Measurements from ENCODE around the gene MOV10. TPM values are rescaled to one million over a fixed set of nuclear protein-coding genes. Genes with fewer than 3 reads are reported as not detected.

Gene MOV10
- total and polyA plus RNA-seq, 2 donors (not counting 1 experiment from before 2014, with no cell fraction given): 31.0 to 46.2 TPM

GRCh38 chr1:112718691-112719418 is 44.4 kb downstream of the MOV10 start:
- H3K4me1 Mint-ChIP-seq: peaks cover 30% of the 10 kb centered on the region
- ATAC-seq (ENCODE audit: low read depth): no peak
- peak overlapping the region; percentile 46 for H2AFZ ChIP-seq (ENCODE audit: insufficient read depth, low read depth, low read length, poor library complexity, severe bottlenecking)
- H3K4me1 ChIP-seq (ENCODE audit: control insufficient read depth in 2 of 2, insufficient read depth in 2 of 2, low read length in 2 of 2): peaks cover 22 to 46% of the 10 kb centered on the region in 2 donors
- POLR2A ChIA-PET: no interaction called here
- H3K9me3 ChIP-seq (ENCODE audit: control extremely low read depth in 1 of 3, control insufficient read depth in 2 of 3, insufficient read depth in 1 of 3, low read length in 2 of 3): no peaks in the 10 kb centered on the region
- intact Hi-C loops (cut with micrococcal nuclease): loop anchor here (5.0 to 10.0 kb wide), 7 partner anchors 163 to 1996 kb away; partner anchors contain the start of genes AP4B1, DCLRE1B, MAGI3 and NRAS
- no peaks in the 10 kb centered on the region for H3K79me2 ChIP-seq (ENCODE audit: control insufficient read depth, insufficient read depth, low read length)
- H3K27me3 Mint-ChIP-seq: peaks cover 31% of the 10 kb centered on the region
- H3K4me2 ChIP-seq (replicated peaks; ENCODE audit: low read depth, low read length, poor library complexity, severe bottlenecking): peak overlapping the region; percentile 74
- TF ChIP-seq EZH2 (IDR thresholded peaks at IDR 0.05; ENCODE audit: borderline replicate concordance, insufficient read depth, low read depth, low read length, poor library complexity, severe bottlenecking): no peak
- peak; percentile 87 for TF ChIP-seq CTCF (IDR thresholded peaks at IDR 0.05)
- H4K20me1 ChIP-seq (ENCODE audit: control insufficient read depth, insufficient read depth, low read length, poor library complexity, severe bottlenecking): no peaks in the 10 kb centered on the region
- H3K27ac ChIP-seq (ENCODE audit: low read length in 2 of 2): no peak overlapping the region
- H3K4me3 ChIP-seq (ENCODE audit: control extremely low read depth in 1 of 5, extremely low read depth in 1 of 5, insufficient read depth in 1 of 5, low read depth in 2 of 5, low read length in 4 of 5): peak overlapping the region in 1 of 5 experiments; percentile 32
- DNase-seq: peak; percentile 78
- CTCF ChIA-PET: interaction anchor here (0.8 to 9.7 kb wide), 17 partner anchors 8 to 959 kb away, joined by 3 to 109 read pairs (median 6); partner anchors contain the start of genes LRIG2, MOV10 and SLC16A1
- H3K27me3 ChIP-seq (replicated peaks in 1 of 4; ENCODE audit: control extremely low read depth in 1 of 4, control insufficient read depth in 3 of 4, insufficient read depth in 4 of 4, low read length in 3 of 4): peaks cover 0 to 22% (median 12%) of the 10 kb centered on the region in 4 experiments
- no peaks in the 10 kb centered on the region for H3K9me3 Mint-ChIP-seq (ENCODE audit: insufficient read depth)
- no peaks in the 10 kb centered on the region for H3K36me3 ChIP-seq (replicated peaks in 1 of 2; ENCODE audit: control extremely low read depth in 1 of 2, control insufficient read depth in 1 of 2, extremely low read depth in 1 of 2, insufficient read depth in 2 of 2, low read length in 1 of 2)
- WGBS (ENCODE audit: insufficient coverage): 20% methylated on average over 43 of the region's 44 CpGs
- no peak overlapping the region for H3K27ac Mint-ChIP-seq
- H3K9ac ChIP-seq (ENCODE audit: low read length): no peak overlapping the region
- H3K4me3 Mint-ChIP-seq: peak overlapping the region; percentile 30

- Histone ChIP-seq H3K9ac (ENCODE audit: low read length) (no peak overlapping the region), H3K9me3 (ENCODE audit: control extremely low read depth in 1 of 3, control insufficient read depth in 2 of 3, insufficient read depth in 1 of 3, low read length in 2 of 3) (no peaks in the 10 kb centered on the region), H3K4me3 (ENCODE audit: control extremely low read depth in 1 of 5, extremely low read depth in 1 of 5, insufficient read depth in 1 of 5, low read depth in 2 of 5, low read length in 4 of 5) (no peak overlapping the region), H3K36me3 (replicated peaks in 1 of 2; ENCODE audit: control extremely low read depth in 1 of 2, control insufficient read depth in 1 of 2, extremely low read depth in 1 of 2, insufficient read depth in 2 of 2, low read length in 1 of 2) (no peaks in the 10 kb centered on the region), H4K20me1 (ENCODE audit: control insufficient read depth, insufficient read depth, low read length, poor library complexity, severe bottlenecking) (no peaks in the 10 kb centered on the region), H2AFZ (ENCODE audit: insufficient read depth, low read depth, low read length, poor library complexity, severe bottlenecking) (no peak overlapping the region), H3K27me3 (replicated peaks in 1 of 4; ENCODE audit: control extremely low read depth in 1 of 4, control insufficient read depth in 3 of 4, insufficient read depth in 4 of 4, low read length in 3 of 4) (peaks cover 0 to 22% (median 12%) of the 10 kb centered on the region in 4 experiments), H3K79me2 (ENCODE audit: control insufficient read depth, insufficient read depth, low read length) (no peaks in the 10 kb centered on the region), H3K4me2 (replicated peaks; ENCODE audit: low read depth, low read length, poor library complexity, severe bottlenecking) (no peak overlapping the region), H3K27ac (ENCODE audit: low read length in 2 of 2) (no peak overlapping the region), H3K4me1 (ENCODE audit: control insufficient read depth in 2 of 2, insufficient read depth in 2 of 2, low read length in 2 of 2) (peaks cover 15 to 38% of the 10 kb centered on the region in 2 donors)
- no peak for TF ChIP-seq EZH2 (IDR thresholded peaks at IDR 0.05; ENCODE audit: borderline replicate concordance, insufficient read depth, low read depth, low read length, poor library complexity, severe bottlenecking)
- no peak for TF ChIP-seq CTCF (IDR thresholded peaks at IDR 0.05)
- Mint-ChIP-seq H3K27me3 (peaks cover 36% of the 10 kb centered on the region), H3K4me3 (no peak overlapping the region), H3K4me1 (peaks cover 26% of the 10 kb centered on the region), H3K27ac (no peak overlapping the region), H3K9me3 (ENCODE audit: insufficient read depth) (no peaks in the 10 kb centered on the region)
- ATAC-seq (ENCODE audit: low read depth) (no peak), DNase-seq (no peak)
- intact Hi-C loops (cut with micrococcal nuclease): loop anchor here (5.0 to 10.0 kb wide), 7 partner anchors 163 to 1995 kb away; partner anchors contain the start of genes AP4B1, DCLRE1B, MAGI3 and NRAS
- CTCF ChIA-PET: interaction anchor here (0.6 to 9.7 kb wide), 14 partner anchors 10 to 959 kb away, joined by 3 to 109 read pairs (median 5); partner anchors contain the start of gene LRIG2
- POLR2A ChIA-PET: no interaction called here
- WGBS (ENCODE audit: insufficient coverage): no CpG with 5 or more reads among the region's 2 CpGs
Measured at GRCh38 chr1:112719706-112720105, 45.2 kb downstream of the MOV10 start.
